SK-N-SH treated with all-trans-retinoic acid at 6 μM for 48 hours (cell line): ENCODE measurements around the gene DOCK9.

Experiments used
- ARNTL ChIP-seq: fragments of 450-650 bp; formaldehyde crosslinking; IDR thresholded peaks from 2 replicates; pipeline ENCODE4 v1.5.0; 2020; ENCODE audit warnings: low read depth, mild to moderate bottlenecking, moderate library complexity, borderline replicate concordance
- BACH2 ChIP-seq: fragments of 250-450 bp; sonication (Bioruptor Pico); IDR thresholded peaks from 2 replicates; pipeline ENCODE4 v1.9.0; 2021; ENCODE audit warnings: mild to moderate bottlenecking, borderline replicate concordance
- ISL1 ChIP-seq: fragments of 250-450 bp; sonication (Bioruptor Pico); IDR thresholded peaks from 2 replicates; pipeline ENCODE4 v2.1.2; 2022; ENCODE audit warnings: mild to moderate bottlenecking, moderate library complexity
- PATZ1 ChIP-seq: fragments of 250-450 bp; sonication (Bioruptor Pico); IDR thresholded peaks from 2 replicates; pipeline ENCODE4 v1.8.0; 2020; ENCODE audit warnings: mild to moderate bottlenecking, moderate library complexity, borderline replicate concordance
- POU6F1 ChIP-seq: fragments of 250-450 bp; sonication (Bioruptor Pico); IDR thresholded peaks from 2 replicates; pipeline ENCODE4 v1.8.0; 2021; ENCODE audit warnings: low read depth, mild to moderate bottlenecking, moderate library complexity, borderline replicate concordance
- TOX ChIP-seq: fragments of 250-450 bp; sonication (Bioruptor Pico); IDR thresholded peaks from 2 replicates; pipeline ENCODE4 v1.8.0; 2021; ENCODE audit warnings: mild to moderate bottlenecking, moderate library complexity, borderline replicate concordance
- ZFP3 ChIP-seq: fragments of 250-450 bp; sonication (Bioruptor Pico); IDR thresholded peaks from 2 replicates; pipeline ENCODE4 v1.5.0; 2020; ENCODE audit warnings: mild to moderate bottlenecking, moderate library complexity
- ZFP30 ChIP-seq: fragments of 450-650 bp; formaldehyde crosslinking; IDR thresholded peaks from 2 replicates; pipeline ENCODE4 v1.5.0; 2022; ENCODE audit warnings: mild to moderate bottlenecking, moderate library complexity

GRCh38 chr13:98955336-98955735 lies 22.5 kb downstream of the DOCK9 start:
- TF ChIP-seq PATZ1 (no peak), TOX (CRISPR knock-in tag) (no peak), ARNTL (no peak), BACH2 (CRISPR knock-in tag) (no peak), ZFP30 (no peak), ISL1 (no peak), ZFP3 (no peak), POU6F1 (CRISPR knock-in tag) (no peak)
